GM18517 (cell line): ENCODE measurements around the gene ZNF785.

ENCODE experiments used
- ATAC-seq: cut with Tn5 transposase; IDR thresholded peaks from one replicate; pipeline ENCODE4 v1.9.1; 2021; ENCODE audit warnings: mild to moderate bottlenecking, moderate library complexity; ENCODE audit not compliant: unreplicated experiment

The ZNF785 gene

GRCh38 chr16:30567160-30567990 is 18.1 kb downstream of the ZNF785 start:
- ATAC-seq: no peak

GRCh38 chr16:30566531-30566930 is 19.0 kb downstream of the ZNF785 start:
- ATAC-seq: no peak

- ATAC-seq: no peak
Observed at GRCh38 chr16:30565984-30566383, 19.5 kb downstream of the ZNF785 start.

GRCh38 chr16:30565526-30565925 is 20.0 kb downstream of the ZNF785 start:
- ATAC-seq: no peak

- ATAC-seq: no peak
Observed at GRCh38 chr16:30562021-30562420, 23.5 kb downstream of the ZNF785 start.

GRCh38 chr16:30561089-30561816 is 24.2 kb downstream of the ZNF785 start:
- no peak for ATAC-seq

GRCh38 chr16:30559690-30560089 is 25.8 kb downstream of the ZNF785 start:
- ATAC-seq: no peak

- no peak for ATAC-seq
Observed at GRCh38 chr16:30558789-30559377, 26.6 kb downstream of the ZNF785 start.

- peak; percentile 86 for ATAC-seq
Observed at GRCh38 chr16:30557957-30558788, 27.3 kb downstream of the ZNF785 start, which contains the start of gene ZNF764. Gene ZNF764, minus strand, starts transcription at chr16:30558374. Its CDS starts 192 bp downstream, at chr16:30558182.

GRCh38 chr16:30557707-30557956 is 27.9 kb downstream of the ZNF785 start:
- peak; percentile 14 for ATAC-seq

GRCh38 chr16:30556125-30556473 is 29.4 kb downstream of the ZNF785 start:
- ATAC-seq: no peak

GRCh38 chr16:30555315-30556124 is 30.0 kb downstream of the ZNF785 start:
- ATAC-seq: no peak

GRCh38 chr16:30554557-30555314 is 30.8 kb downstream of the ZNF785 start:
- ATAC-seq: no peak

- ATAC-seq: no peak
Observed at GRCh38 chr16:30553393-30553899, 32.1 kb downstream of the ZNF785 start.

- no peak for ATAC-seq
Observed at GRCh38 chr16:30552956-30553355, 32.5 kb downstream of the ZNF785 start.

- no peak for ATAC-seq
Observed at GRCh38 chr16:30551781-30552180, 33.7 kb downstream of the ZNF785 start.

- ATAC-seq: no peak
Observed at GRCh38 chr16:30548416-30549253, 36.9 kb downstream of the ZNF785 start.

- no peak for ATAC-seq
Observed at GRCh38 chr16:30546115-30546514, 39.4 kb downstream of the ZNF785 start.

- no peak for ATAC-seq
Observed at GRCh38 chr16:30543067-30543466, 42.4 kb downstream of the ZNF785 start.
